Ascending aorta (tissue), 2 donors: ENCODE data around the gene ATG10. TPM values are rescaled to one million over a fixed set of nuclear protein-coding genes. Genes with fewer than 3 reads are reported as not detected.

Experiments
- DNase-seq, 2 donors: peaks; one replicate each; pipeline ENCODE4 v3.0.0-alpha.2; 2019; ENCODE audit warnings: low spot score in 2 of 2
- H3K27ac ChIP-seq, 2 donors: fragments of 200-600 bp; sonication (generic); one replicate each; pipeline ENCODE4 v1.5.1; 2016 to 2017; ENCODE audit warnings: mild to moderate bottlenecking in 1 of 2
- H3K27me3 ChIP-seq: fragments of 200-600 bp; sonication (generic); one replicate; pipeline ENCODE4 v1.5.1; 2017
- H3K36me3 ChIP-seq, 2 donors: fragments of 200-600 bp; sonication (generic); one replicate each; pipeline ENCODE4 v1.5.1; 2016
- H3K4me1 ChIP-seq, 2 donors: fragments of 200-600 bp; sonication (generic); one replicate each; pipeline ENCODE4 v1.5.1; 2016 to 2017; ENCODE audit warnings: mild to moderate bottlenecking in 1 of 2
- H3K4me3 ChIP-seq, 2 donors: fragments of 200-600 bp; sonication (generic); one replicate each; pipeline ENCODE4 v1.5.1; 2016 to 2017; ENCODE audit warnings: mild to moderate bottlenecking in 1 of 2
- H3K9me3 ChIP-seq, 2 donors: fragments of 200-600 bp; sonication (generic); one replicate each; pipeline ENCODE4 v1.5.1; 2016
- CTCF ChIP-seq, 3 experiments: fragments of 200-600 bp in 2 of 3; fragments of 450-650 bp in 1 of 3; sonication (generic) in 2 of 3; IDR thresholded peaks; one replicate each; pipeline ENCODE4 v1.5.1; 2016 to 2019; ENCODE audit warnings: antibody characterized with exemption in 3 of 3, mild to moderate bottlenecking in 1 of 3, moderate library complexity in 1 of 3
- intact Hi-C: fragments of 100-400 bp; cut with DNase I; formaldehyde crosslinking; loops from one replicate; pipeline ENCODE4 v1.15.1; 2023
- total RNA-seq: library from RNA; depleted of rRNA; stranded (reverse); fragments of >200 nt; gene quantifications from one replicate; pipeline ENCODE4 v1.1.0, GENCODE V29; 2016

ATG10 gene
- total RNA-seq, 1 donor from 2014 or later: 8.4 TPM

DNA sequence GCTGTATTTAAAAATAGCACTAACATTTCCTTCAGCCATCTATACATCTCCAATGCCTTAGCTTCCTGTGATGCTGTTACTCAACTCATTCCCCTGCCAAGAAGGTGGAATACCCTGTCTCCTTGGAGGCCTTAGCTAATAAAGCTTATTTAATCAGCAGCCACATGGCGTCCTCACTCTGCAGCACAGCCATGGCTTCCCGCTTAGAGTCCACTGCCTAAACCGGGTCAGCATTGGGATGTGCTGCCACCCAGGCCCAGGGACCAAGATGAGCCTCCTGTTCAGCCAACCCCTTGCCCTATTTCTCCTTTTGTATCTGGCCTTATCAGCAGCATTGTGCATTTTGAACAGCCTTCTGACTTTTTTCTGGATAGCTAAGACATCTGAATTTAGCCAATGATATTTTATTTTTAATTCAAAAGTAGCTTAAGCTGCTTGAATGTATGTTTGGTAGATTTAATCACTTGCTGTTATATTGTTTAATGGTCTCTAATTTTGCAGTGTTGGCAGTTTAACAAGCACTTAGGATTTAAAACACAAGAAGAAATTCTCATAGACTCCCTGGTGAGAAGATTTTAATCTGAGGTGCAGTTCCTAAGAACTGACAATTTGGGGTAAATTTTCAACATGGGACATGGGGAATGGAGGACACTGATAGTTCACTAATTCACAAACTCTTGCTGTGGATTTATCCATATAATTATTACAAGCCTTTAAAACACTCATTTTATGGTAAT lies 193.3 kb downstream of the ATG10 start:
- H3K27me3 ChIP-seq: no peaks in the 10 kb centered on the region
- no peaks in the 10 kb centered on the region for H3K36me3 ChIP-seq
- intact Hi-C loops: loop anchor here (1.0 to 2.0 kb wide), 2 partner anchors 192 to 414 kb away; partner anchors contain the start of genes ATG10 and SSBP2
- peaks cover 2 to 9% of the 10 kb centered on the region in 2 donors for H3K4me1 ChIP-seq
- H3K4me3 ChIP-seq: no peak overlapping the region
- no peak for DNase-seq
- no peaks in the 10 kb centered on the region for H3K9me3 ChIP-seq
- H3K27ac ChIP-seq: peak overlapping the region; percentile 0 to 36
- no peak for TF ChIP-seq CTCF (IDR thresholded peaks at IDR 0.05)

- TF ChIP-seq CTCF (IDR thresholded peaks at IDR 0.05): peak; percentile 65 to 75 (median 73)
- no peak overlapping the region for H3K4me3 ChIP-seq
- no peaks in the 10 kb centered on the region for H3K36me3 ChIP-seq
- peaks cover 2 to 9% of the 10 kb centered on the region in 2 donors for H3K4me1 ChIP-seq
- peak in 1 of 2 donors; percentile 83 for DNase-seq
- intact Hi-C loops: loop anchor here (1.0 to 2.0 kb wide), 4 partner anchors 193 to 741 kb away; partner anchors contain the start of gene ATG10
- H3K27ac ChIP-seq: peak overlapping the region; percentile 0 to 36
- no peaks in the 10 kb centered on the region for H3K9me3 ChIP-seq
- no peaks in the 10 kb centered on the region for H3K27me3 ChIP-seq
Observed at GRCh38 chr5:82165740-82166530, 194.1 kb downstream of the ATG10 start.

DNA sequence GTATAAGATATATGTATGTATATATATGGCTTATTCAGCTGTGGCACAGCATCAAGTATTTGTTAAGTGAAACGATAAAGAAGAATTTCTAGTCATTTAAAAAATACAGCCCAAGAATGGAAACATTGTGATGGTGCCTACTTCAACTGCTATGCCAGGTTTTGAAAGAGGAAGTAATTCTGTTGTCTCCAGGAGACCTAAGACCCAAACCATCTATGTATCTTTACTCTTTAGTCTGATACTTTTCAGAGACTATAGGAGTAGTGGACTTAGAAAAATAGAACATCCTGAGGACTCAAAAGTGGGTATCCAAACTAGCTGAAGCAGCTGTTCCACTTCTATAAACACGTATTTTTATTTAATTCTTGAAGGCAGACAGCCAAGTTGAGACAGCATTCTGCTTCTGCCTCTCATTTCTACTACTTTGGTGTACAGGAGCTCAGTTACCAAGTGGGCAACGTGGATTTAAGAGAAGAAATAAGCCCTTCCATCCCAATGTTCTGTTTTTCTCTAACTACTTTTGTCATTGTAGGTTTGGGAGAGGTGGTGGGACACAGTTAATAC lies 195.6 kb downstream of the ATG10 start:
- no peak overlapping the region for H3K27ac ChIP-seq

GRCh38 chr5:82168294-82168693 lies 196.5 kb downstream of the ATG10 start:
- Histone ChIP-seq H3K36me3 (no peaks in the 10 kb centered on the region), H3K9me3 (no peaks in the 10 kb centered on the region), H3K4me1 (peaks cover 2 to 9% of the 10 kb centered on the region in 2 donors), H3K4me3 (no peak overlapping the region), H3K27me3 (no peaks in the 10 kb centered on the region), H3K27ac (no peak overlapping the region)
- TF ChIP-seq CTCF (IDR thresholded peaks at IDR 0.05): no peak
- intact Hi-C loops: no loop called here
- DNase-seq: no peak

More for the DNA sequence above, 195.6 kb downstream of the ATG10 start:
- Histone ChIP-seq H3K9me3 (no peaks in the 10 kb centered on the region), H3K4me1 (peaks cover 2 to 9% of the 10 kb centered on the region in 2 donors), H3K36me3 (no peaks in the 10 kb centered on the region), H3K27me3 (no peaks in the 10 kb centered on the region), H3K4me3 (no peak overlapping the region)
- intact Hi-C loops: loop anchor here (2.0 kb wide), 2 partner anchors 311 to 661 kb away; no protein-coding TSS in a partner anchor
- DNase-seq: no peak
- no peak for TF ChIP-seq CTCF (IDR thresholded peaks at IDR 0.05)

DNA sequence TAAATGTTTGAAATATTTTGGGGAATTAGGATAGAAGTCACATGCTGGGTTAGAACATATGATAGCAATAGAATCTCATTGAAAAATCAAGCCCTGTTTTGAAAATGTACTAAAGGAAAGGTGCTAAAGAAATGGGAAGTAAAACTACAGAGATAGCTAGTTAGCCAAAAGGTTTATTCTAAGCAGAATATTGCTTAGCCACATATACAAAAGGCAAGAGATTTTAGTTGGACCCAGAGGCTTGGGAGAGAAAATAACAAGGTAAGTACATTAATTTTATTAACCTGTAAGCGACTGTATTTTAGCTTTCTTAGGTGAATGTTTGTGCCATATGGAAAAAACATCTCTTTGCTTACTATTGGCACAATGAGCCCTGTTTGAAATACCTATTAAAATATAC lies 198.1 kb downstream of the ATG10 start:
- intact Hi-C loops: no loop called here

More for the DNA sequence above, 198.1 kb downstream of the ATG10 start:
- Histone ChIP-seq H3K4me1 (peaks cover 2 to 8% of the 10 kb centered on the region in 2 donors), H3K36me3 (no peaks in the 10 kb centered on the region), H3K4me3 (no peak overlapping the region), H3K27ac (no peak overlapping the region), H3K9me3 (no peaks in the 10 kb centered on the region), H3K27me3 (no peaks in the 10 kb centered on the region)
- TF ChIP-seq CTCF (IDR thresholded peaks at IDR 0.05): no peak
- no peak for DNase-seq
